HG02973 (cell line): ENCODE data around the gene TRAPPC1.
A peak's percentile ranks its signal among the peaks of the same experiment; 100 is the strongest.

Experiments used
- ATAC-seq: cut with Tn5 transposase; IDR thresholded peaks from one replicate; pipeline ENCODE4 v1.9.1; 2021; ENCODE audit warnings: moderate library complexity; ENCODE audit not compliant: unreplicated experiment

Gene TRAPPC1

DNA sequence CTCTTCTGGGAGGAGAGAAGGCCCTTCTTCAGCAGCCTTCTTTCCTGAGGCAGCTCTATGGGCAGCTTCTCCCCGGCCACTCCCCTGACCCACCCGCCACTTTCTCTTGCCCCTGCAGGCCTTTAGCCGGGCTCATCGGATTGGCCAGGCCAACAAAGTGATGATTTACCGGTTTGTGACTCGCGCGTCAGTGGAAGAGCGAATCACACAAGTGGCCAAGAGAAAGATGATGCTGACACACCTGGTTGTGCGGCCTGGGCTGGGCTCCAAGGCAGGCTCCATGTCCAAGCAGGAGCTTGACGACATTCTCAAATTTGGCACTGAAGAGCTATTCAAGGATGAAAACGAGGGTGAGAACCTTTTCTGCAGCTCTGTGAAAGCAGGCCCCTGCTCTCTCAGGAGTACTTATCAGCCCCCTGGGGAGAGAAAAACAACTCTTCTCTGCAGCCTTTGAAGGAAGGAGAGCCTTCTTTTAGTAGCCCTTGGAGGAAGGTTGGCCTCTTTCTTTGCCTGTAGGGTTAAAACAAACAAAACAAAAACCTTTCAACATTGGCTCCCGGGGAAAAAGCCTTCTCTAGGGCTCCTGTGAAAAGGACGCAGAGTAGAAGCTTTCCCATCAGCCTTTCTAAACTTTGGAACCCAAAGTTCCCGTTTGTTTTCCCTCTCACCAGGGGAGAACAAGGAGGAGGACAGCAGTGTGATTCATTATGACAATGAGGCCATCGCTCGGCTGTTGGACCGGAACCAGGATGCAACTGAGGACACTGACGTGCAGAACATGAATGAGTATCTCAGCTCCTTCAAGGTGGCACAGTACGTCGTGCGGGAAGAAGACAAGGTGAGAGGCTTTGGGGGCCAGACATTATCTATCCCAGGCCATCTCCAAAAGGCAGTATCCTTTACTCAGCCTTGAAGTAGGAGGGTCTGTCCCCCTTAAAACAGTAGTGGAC, 28.3 kb downstream of the TRAPPC1 start:
- no peak for ATAC-seq

DNA sequence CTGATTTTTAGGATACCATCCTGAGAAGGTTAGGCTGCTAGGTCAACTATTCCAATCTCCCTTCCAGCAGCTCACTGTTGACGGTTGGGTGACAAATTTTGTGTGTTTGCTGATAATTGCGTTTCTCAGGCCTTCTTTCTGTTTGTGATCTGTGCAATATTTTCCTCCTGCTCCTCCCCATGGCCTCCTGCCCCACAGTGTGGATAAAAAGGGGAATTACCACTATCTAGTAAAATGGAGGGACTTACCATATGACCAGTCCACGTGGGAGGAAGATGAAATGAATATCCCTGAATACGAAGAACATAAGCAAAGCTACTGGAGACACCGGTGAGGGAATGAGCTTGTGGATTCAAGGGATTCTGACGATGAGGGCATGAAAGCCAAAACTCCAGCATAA, 34.0 kb downstream of the TRAPPC1 start:
- ATAC-seq, result no peak

DNA sequence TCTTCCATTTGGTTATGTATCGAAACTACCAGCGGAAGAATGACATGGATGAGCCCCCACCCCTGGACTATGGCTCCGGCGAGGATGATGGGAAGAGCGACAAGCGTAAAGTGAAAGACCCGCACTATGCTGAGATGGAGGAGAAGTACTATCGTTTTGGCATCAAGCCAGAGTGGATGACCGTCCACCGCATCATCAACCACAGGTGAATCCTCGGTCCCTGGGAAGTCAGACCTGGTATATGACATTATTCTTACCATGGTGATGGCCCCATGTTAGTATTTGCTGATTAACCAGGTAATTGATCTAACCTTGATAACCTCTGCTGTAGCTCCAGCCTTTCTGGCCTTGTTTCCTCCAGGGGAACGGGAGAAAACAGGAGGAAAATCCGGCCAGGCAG, 34.7 kb downstream of the TRAPPC1 start:
- ATAC-seq, result no peak

DNA sequence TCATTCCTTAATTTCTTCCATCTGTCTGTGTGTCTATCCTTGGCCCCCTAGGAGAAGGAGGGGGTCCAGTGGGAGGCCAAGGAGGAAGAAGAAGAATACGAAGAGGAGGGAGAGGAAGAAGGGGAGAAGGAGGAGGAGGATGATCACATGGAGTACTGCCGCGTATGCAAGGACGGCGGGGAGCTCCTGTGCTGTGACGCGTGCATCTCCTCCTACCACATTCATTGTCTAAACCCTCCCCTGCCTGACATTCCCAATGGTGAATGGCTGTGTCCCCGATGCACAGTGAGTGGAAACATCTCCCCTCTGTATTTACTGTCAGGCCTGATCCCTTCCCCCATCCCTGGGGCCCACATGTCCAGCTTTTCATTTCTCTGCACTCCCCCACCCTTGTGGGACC, 36.9 kb downstream of the TRAPPC1 start:
- no peak for ATAC-seq

DNA sequence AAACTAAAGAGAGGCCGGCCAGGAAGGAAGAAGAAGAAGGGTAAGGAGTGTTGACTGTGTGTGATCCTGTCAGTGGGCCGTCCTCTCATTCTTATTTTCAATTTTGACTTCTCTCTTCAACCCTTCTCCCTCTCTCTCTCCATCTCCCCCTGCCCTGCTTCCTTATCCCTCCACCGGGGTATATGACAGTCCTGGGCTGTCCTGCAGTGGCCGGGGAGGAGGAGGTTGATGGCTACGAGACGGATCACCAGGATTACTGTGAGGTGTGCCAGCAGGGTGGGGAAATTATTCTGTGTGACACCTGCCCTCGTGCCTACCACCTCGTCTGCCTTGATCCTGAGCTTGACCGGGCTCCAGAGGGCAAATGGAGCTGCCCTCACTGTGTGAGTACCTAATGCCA, 37.5 kb downstream of the TRAPPC1 start:
- no peak for ATAC-seq

DNA sequence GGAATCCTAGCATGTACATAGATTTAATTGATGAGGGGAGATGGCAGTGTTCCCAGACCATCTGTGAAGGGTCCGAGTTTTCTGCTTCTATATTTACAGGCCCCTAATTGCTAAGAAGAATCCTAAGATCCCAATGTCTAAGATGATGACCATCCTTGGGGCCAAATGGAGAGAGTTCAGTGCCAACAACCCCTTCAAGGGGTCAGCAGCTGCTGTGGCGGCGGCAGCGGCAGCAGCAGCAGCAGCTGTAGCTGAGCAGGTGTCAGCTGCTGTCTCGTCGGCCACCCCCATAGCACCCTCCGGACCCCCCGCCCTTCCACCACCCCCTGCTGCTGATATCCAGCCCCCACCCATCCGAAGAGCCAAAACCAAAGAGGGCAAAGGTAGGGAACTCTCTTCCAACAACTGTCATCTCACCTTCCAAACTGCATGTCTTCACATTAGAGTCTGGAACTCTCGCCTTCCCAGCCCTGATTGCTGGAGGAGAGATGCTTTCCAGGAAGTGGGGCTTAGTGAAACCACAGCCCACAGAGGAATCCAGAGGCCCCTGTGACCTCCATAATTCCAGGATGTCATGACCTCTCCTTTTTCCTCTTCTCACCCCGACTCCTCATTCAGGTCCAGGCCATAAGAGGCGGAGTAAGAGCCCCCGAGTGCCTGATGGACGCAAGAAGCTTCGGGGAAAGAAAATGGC, 38.4 kb downstream of the TRAPPC1 start:
- ATAC-seq, result no peak

DNA sequence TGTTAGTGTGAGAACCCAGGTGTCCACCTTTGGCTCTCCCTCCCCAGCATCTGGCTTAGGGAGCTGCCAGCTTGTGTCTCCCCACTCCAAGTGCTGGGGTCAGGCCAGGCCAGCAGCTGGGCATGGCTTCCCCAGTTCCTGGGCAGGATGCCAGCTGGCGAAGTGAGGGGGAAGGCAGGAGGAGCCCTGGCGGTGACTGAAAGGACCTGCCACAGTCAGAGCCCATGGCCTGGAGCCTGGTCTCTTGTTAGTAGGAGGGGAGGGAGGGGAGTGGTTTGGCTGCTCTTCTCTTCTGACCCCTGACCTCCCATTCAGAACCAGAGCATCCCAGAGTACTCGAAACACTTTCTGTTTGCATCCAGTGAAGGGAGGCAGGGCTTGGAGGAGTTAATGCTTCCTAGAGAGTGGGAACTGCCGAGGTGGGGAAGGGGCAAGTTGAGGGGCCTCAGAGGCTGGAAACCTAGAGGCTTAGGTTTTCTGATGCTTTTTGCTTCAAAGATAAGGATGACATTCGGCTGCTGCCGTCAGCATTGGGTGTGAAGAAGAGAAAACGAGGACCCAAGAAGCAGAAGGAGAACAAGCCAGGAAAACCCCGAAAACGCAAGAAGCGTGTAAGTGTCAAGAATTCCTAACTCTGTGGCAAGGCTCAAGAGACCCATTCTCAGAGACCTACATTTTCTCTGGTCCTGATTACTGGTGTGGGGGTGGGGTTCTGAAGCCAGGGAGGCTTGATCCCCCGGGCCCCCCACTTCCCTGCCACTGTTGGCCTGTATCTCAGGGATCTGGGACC, 42.4 kb downstream of the TRAPPC1 start:
- ATAC-seq, result no peak

DNA sequence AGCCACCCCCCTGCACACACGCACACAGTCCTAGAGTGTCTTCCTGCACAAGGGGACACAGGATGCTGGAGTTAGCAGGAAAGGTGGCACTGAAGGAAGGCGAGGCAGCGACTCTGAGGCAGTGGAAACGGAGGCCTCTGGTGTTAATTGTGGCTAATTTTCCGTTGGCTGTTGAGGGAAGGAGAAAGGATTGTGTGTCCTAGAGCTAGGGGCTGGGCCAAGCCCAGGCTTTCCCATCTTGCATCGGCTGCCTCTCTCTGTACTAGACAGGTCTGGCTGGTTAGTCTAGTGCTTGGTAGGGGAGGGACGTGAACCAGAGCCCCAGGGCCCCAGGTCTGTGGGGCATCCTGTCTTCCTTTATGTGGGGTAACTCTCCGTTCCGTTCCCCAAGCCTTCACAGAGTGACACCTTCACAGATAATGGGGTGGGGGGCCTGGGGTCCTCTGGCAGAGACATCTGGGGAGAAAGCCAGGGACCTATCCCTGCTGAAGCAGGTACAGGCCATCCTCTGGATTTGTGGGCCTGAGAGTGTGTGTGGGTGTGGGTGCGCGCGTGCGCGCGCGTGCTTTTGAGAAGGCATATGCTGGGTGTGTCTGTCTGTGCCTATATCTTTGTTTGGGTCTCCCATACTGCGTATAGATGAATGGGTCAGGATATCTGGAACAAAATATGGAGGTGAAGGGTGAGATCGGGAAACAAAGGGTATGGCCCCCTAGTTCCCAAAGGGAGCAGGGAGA, 43.4 kb downstream of the TRAPPC1 start, which contains the start of gene CHD3:
CHD3 (plus strand) TSS at position 606 of the 737 bp plus-strand sequence. CDS start 212 bp downstream, outside the sequence.
- no peak for ATAC-seq

DNA sequence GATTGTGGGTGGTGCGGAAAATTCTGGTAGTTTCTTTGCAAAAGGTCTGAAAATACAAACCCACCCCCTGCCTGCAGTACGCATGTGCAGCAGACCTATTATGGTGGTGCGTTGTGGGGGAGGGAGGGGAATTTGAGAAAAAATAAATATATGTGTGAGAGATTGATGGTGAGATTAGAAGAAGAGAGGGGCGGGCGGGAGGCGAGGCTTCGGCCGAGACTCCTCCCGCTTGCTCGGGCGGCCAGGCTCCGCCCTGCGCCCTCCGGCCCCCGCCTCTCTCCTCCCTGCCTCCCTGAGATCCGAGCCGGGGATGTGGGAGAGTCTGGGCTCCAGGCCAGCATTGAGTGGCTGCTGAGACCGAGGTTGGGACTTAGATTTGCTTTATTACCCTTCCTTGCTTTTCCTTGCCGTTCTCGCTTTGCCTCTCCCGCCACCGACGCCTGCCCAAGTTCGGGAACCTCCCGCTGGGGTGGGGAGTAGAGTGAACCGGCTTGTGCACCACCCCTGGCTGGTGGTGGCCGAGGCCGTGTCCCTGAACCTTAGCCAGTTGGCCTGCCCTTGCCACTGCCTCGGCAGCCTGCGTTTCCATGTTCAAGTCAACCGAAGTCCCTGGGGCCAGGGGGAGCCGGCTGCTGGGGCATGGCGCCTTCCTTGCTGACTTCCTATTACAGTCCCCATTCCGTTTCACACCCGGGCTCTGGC, 44.1 kb downstream of the TRAPPC1 start:
- peak; percentile 46 for ATAC-seq

DNA sequence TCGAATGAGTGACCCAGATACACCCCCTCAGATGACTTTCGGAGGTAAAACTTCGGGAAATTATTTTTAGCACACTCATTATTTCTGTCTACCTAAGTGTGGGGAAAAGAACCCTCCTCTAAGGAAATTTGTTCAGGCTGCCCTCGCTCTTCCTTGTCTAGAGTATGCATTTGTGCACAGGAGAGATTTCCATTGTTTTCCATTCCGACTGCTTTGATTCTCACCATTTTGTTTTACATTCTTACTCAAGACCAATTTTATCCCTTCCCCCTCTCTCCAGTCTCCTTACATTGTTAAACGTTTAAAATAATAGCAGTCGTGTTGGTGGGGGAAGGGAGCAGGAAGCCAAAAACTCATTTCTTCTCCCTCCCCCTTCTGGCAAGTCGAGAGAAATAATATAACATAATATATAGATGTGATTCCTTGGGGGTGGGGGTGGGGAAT, 44.7 kb downstream of the TRAPPC1 start:
- no peak for ATAC-seq

DNA sequence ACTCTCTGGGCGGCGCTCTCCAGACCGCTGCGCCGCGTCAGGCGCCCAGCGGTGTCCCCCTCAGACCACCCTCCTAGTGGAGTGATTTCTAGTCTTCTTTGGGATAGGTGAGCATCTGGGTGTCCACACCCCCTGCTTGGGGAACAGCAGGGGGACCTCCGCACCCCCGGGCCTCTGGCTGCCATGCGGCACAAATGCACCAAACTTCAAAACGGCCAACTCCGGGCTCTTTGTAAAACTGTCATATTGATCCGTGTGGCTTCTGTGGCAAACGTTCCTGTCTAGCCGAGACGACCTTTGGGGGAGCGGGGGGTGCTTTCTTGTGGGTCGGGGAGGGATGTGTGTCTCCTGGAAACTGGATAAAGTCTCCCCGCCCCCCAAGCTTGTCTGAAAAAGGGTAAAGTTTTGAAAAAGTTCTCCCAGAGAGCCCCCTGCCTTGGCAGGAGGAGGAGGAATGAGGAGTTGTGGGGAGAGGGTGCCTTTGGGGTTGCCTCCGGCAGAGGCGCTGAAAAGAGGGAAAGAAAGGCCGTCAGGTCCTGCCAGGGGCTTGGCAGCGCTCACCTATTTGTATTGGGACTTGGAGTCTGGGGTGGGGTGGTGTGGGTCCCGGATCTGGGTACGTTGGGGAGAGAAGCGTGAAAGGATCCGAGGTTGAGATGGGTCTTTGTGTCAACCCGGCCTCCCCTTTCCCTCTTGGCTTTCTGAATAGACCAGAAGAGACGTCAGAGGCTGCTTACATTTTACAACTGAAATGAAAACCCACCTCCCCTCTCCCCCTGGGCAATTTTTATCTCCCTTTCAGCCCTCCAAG, 45.3 kb downstream of the TRAPPC1 start:
- ATAC-seq, result no peak

DNA sequence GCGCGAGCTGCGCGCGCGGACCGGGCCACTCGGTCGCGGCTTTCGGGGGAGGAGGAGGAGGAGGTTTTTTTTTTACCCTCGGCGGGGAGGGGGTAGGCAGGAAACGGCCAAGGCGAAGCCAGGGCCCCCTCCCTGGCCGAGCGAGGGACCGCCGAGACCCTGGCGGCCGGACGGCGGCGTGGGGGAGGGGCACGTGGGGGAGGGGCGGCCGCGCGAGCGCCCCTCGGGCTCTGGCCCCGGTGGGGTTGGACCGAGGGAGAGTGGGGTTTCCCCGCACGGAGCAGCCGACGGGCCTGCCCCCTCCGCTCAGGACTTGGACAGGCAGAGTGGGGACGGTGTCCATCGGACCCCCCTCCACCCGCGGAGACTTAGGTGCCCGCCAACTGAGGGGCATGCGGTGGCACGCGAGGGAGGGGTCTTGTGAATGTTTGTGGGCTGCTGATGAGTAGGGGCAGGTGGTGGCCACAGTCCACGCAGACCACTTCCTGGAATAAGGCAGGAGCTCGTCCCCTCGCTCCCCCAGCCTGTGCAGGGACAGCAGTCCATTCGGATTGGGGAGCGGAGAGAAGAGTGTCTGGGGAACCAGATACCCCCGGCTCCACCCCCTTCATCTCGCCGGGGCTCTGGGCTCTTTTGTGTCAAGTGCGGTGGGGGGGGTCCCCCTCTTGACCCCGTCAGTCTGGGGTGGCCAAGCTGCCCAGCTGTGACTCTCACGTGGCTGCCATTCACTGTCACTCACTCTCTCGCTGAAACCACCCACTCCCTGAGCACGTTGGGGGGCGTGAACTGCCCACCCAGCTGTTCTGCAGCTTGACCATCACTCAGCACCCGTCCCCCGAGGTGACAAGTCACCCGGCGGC, 46.1 kb downstream of the TRAPPC1 start:
- ATAC-seq, result no peak

DNA sequence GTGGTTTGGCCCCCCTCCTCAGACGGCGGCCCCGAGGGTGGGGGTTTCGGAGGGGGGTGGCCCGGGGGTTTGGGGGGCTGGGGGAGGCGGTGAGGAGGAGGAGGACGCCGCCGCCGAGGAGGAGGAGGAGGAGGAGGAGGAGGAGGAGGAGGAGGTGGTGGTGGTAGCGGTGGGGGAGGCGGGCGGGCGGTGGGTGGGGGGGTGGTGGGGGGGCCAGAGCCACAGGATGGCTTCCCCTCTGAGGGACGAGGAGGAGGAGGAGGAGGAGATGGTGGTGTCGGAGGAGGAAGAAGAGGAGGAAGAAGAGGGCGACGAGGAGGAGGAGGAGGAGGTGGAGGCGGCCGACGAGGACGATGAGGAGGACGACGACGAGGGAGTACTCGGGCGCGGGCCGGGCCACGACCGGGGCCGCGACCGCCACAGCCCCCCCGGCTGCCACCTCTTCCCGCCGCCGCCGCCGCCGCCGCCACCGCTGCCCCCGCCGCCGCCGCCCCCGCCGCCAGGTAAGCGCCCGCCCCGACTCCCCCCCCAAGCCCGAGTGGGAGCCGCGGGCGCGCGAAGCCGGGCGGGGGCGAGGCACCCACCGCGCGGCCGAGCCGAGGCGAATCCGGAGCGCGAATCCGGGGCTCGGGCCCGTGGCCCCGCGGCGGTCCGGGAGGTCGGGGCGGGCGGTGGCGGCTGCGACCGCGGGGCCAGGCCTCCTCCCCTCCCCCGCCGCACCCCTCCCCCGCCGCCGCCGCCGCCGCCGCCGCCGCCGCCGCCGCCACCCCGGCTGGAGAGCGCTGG, 47.0 kb downstream of the TRAPPC1 start:
- no peak for ATAC-seq

DNA sequence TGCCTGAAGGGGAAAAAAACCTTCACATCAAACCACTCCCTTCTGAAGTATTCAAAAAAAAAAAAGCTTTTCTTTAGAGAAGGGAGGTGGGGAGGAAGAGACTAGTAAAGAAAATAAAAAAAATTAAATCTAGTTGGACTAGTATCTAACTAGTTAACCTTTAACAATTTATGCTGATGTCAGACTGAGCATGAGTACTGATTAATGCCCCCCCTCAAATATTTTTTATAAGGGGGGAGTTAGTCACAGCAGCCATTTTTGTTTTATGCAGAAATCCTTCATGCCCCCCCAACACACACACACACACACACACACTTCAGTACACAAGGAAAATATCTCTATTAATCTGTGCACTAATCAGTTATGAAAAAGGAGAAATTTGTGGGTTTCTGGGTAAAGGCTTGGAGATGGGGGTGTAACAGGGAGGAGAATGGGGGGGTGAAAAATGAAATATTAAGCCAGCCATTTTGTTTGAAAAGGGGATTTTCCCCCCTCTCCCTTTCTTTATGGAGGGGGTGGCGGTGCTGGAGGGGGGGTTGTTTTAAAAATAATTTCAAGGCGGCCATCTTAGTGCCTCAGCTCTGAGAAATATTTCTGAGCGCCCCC, 47.9 kb downstream of the TRAPPC1 start:
- ATAC-seq, result no peak

DNA sequence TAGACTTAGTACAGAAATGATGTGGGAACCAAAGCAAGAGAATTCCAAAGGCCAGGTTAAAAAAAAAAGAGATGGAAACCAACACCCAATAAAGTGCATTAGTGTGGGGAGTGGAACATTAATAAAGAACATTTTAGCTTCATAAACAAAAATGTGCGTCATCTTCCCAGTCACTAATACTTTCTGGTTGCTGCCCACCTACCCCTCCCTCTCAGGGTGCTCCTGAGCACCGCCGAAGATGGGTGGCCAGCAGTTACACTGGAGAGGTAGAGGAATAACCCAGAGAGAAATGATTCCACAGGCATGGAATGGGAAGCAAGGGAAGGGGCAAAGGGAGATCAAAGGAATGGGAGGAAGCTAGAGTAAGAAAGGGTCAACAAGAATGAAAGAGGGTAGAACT, 49.1 kb downstream of the TRAPPC1 start:
- no peak for ATAC-seq

DNA sequence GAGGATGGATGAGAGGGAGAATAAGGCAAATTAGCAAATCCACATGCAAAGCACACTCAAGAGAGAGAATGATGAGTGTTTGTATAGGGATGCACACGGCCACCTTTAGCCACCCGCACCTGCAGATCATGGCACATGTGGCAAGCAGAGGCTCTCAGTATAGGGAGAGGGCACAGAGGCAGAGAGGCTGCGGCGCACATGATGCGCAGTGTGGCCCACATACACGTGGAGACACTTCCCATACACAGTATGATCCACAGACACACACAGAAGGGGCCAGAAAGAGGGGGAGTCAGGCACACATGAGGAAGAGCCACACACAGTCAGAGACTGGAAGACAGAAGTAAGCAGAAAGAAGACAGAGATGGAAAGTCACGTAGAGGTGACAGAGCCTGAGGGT, 49.7 kb downstream of the TRAPPC1 start:
- no peak for ATAC-seq
